ENCODE results near the gene CCBE1.
"Not testable (repeated sequence)": the region's sequence is repeated elsewhere in the genome, so short reads cannot be mapped to it uniquely, and the experiment has no call there.

The CCBE1 gene

DNA sequence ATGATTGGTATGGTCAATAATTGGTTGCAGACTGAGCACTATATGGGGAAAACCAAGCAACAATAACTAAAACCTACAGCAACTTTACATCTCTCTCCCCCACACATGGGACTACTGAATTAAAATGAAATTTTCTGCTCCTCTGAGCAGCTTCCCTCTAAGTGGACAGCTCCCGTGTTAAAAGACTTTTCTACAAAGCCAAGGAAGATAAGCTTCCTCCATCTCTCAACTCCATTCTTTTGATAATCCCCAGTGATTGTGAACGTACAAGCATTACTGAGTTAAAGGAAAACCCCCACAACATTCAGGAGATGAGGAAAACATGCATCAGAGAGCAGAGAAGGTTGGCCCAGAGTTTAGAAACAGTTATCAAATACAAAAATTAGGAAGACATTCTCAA, 21.9 kb downstream of the CCBE1 start:
- no peak for FAIRE-seq

- no peak for FAIRE-seq
Observed at GRCh38 chr18:59674903-59675270, 22.3 kb downstream of the CCBE1 start.

GRCh38 chr18:59674186-59674902, 22.9 kb downstream of the CCBE1 start:
- no peak for FAIRE-seq

DNA sequence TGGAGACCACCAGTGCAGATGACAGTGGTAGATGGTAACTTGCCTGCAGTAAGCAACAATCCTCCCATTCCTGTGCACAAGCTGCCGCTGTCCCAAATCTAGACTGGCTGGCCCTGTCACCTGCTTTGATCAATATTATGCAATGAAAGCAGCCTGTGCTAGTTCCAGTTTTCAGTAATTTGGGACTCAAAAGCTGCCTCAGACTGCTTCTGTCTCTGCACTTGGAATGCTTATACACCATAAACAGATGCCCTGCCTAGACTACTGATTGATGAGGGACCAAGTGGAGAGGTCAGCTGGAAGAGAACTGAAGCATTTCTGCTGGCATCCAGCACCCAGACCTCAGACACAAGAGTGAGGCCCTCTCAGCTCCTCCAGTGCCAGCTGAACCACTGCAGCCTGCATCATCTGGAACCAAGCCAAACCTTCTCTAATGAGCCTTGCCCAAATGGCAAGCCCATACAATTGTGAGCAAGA, 24.9 kb downstream of the CCBE1 start:
- FAIRE-seq, result no peak

GRCh38 chr18:59671551-59671950, 25.7 kb downstream of the CCBE1 start:
- FAIRE-seq, result no peak

DNA sequence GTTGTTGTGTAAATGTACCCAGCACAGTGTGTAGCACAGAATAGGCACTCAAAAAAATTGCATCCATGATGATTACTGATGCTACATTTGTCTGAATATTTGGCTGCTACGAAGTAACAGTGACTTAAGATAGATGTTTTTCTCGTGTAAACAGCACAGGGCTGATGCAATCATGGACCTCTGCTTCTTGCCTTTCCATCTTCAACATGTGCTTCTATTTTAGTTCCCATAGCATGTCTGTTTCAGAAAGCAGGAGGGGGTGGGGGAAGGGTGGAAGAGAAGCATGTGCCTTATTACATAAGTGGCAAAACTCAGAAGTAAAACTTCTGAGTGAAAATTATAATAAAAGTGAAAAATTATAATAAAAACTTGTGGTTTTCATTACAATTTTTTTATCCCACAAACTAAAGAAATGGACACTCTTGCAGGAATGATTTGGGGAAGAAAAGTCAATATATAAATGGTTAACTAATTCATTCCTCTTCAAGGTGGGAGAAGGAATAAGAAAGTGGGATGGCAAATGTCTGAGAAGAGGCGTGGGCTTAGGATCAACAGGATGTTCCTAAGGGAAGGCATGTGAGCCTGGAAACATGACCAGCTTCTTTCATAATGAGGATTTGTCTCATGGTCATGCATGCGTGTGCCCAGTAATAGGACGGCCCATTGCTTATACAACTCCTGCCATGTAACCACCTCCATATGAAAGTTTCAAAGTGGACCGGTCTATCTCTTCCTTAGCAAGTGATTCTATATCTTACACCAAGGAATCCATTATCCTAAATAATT, 27.2 kb downstream of the CCBE1 start:
- FAIRE-seq, result no peak

DNA sequence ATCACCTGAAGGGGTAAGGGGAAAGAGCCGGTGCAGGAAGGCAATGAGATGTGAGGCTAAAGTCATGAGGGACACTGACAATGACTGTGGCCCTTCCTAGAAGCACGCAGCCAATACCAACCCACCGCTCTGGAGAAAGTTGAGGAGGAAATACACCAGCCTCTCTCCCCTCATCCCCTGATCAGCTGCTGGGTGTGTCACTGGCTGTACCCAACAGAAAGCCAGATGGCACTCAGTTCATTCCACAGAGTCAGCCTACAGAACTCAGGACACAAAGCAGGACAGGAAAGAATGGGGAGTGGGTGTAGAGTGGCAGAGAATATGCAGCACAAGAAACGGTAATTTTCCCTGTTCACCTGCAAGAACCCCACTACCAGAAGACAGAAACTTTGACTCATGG, 29.7 kb downstream of the CCBE1 start:
- FAIRE-seq, result no peak

GRCh38 chr18:59666007-59666402, 31.2 kb downstream of the CCBE1 start:
- not testable (repeated sequence) for FAIRE-seq

DNA sequence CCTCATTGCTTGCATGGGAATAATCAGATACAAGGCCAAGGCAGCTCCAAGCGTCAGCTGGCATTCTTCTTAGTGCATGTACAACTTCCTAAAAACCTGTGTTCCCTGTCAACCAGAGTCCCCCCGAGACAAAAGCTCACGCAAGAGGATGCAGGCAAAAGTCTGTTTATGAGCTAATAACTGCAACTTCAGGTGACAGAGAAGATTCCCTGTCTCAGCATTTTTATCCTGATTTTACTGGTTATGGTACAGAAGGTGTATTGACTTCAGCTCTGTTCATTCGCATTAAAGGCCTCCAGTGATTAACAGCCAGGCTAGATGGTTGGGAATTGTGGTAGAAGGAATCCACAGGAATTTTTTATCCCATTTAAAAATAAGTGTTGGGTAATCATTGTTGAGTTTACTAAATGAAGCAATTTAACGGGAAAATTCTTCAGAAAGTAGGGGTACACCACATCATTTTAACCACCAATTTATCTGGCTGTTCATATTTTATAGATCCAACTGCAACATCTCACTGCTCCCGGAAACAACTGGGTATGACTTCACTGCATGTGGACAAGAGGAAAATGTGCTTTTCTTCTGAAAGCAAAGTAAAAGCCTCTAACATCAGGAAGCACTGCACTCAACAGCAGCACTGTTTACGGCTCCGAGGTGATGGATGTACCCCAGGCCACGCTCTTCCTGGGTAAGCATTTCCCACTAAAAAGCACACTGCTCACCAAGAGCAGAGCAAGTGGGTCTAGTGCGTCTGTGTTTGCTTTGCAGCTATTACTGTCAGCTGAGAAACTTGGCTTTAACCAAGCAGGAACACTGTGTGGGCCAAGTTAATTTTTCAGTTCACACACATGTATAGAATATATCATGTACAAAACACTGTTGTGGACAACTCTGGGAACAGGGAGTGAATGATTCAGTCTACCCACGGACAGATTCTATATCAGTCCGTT, 31.9 kb downstream of the CCBE1 start:
- no peak for FAIRE-seq

GRCh38 chr18:59664329-59664728, 32.9 kb downstream of the CCBE1 start:
- FAIRE-seq, result no peak

GRCh38 chr18:59663096-59663495, 34.1 kb downstream of the CCBE1 start:
- no peak for FAIRE-seq

GRCh38 chr18:59661891-59662701, 35.1 kb downstream of the CCBE1 start:
- no peak for FAIRE-seq

DNA sequence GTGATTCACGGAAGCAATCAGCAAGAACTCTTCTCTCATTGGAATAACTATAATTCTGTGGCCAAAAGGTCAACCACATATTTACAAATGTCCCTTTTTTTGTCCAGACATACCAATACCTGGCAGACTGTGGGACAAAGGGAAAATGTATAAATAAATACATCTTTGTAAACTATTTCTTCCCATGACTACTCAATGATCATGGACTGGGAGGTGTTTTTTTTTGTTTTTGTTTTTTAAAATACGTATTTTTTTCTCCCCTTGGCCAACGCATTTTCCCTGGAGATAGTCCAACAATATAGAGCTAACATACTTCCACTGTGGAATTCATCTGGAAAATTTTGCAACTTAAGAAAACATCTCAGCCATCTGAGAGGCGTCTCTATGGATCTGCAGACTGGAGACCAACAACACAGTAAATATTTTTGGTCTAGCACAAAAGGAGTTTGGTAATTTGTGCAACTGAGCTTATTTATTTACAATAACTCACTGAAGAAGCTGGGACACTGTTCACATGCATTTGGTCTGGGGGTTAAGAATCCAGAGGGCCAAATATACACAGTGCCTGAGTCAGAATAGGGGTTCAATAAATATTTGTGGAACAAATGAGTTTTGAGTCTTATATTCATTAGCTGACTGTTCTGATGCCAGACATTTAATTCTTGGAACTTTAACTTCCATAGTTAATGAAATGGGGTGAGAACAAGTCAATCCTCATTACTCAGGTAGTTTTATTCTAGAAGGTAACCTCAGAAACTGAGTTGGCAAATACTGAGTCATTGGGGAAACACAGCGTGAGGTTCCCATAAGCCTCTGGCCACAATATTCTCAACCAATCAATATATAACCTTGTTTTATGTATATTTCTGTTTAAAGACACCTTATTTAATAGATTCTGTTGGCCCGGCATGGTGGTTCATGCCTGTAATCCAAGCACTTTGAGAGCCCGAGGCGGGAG, 36.2 kb downstream of the CCBE1 start:
- no peak for FAIRE-seq

- FAIRE-seq, result no peak
Observed at GRCh38 chr18:59660366-59660765, 36.9 kb downstream of the CCBE1 start.

DNA sequence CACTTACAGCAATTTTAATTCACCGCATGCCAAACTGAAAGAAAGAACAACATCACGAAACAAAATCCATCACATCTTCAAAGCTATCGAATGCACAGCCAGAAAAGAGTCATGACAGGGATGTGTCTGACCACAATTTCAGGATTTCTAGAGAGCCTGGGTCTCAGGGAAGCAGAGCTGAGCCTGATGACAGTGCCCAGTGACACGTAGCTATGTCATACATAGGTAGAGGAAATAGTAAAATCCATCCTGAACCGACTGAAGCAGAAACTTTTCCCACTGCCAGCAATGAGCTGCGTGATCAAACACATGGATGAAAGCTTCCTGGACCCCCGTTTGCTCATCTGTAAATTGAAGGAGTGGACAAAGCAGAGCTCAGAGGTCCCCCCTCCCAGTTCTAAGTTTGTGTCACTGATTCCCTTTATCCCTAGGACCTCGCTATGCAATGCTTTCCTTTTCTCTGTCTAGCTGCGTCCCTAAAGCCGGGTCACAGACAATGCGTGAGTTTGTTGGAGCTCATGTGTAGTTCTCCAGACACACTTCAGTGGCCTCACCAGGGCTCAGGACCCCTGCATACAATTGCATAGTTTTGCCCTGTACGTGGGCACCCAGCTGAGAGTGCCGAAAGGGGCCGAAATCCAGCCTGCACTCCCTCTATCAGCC, 37.6 kb downstream of the CCBE1 start:
- no peak for FAIRE-seq

GRCh38 chr18:59658941-59659340, 38.3 kb downstream of the CCBE1 start:
- FAIRE-seq, result no peak

GRCh38 chr18:59657012-59657411, 40.2 kb downstream of the CCBE1 start:
- no peak for FAIRE-seq

GRCh38 chr18:59656373-59656887, 40.8 kb downstream of the CCBE1 start:
- FAIRE-seq, result no peak

- no peak for FAIRE-seq
Observed at GRCh38 chr18:59655676-59656075, 41.5 kb downstream of the CCBE1 start.

DNA sequence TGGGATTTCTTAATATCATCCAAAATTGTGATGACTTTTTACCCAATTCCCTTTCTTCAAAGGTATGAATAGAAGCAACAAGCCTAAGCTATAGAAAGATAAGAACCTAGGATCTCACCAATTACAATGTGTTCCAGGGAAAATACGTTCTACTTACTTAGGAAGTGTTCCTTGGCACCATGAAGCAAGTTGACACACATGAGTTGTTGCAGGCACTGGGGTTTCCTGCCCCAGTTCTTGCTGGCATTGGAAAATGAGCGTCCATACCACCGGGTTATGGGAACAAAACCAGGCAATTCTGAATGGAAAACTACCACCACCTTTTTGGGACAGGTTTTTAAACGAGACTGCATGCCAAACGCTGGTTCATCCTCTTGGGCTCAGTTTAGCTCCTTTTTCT, 46.2 kb downstream of the CCBE1 start:
- no peak for FAIRE-seq

Data from G401.6 (cell line).